GM03348 (cell line): ENCODE results near the gene DNAAF2.
A peak's percentile ranks its signal among the peaks of the same experiment; 100 is the strongest.
"Not testable (repeated sequence)": the region's sequence is repeated elsewhere in the genome, so short reads cannot be mapped to it uniquely, and the experiment has no call there.

ENCODE experiments used
- DNase-seq: peaks from one replicate; pipeline ENCODE4 v3.0.0; 2012; ENCODE audit warnings: low spot score

The DNAAF2 gene

DNA sequence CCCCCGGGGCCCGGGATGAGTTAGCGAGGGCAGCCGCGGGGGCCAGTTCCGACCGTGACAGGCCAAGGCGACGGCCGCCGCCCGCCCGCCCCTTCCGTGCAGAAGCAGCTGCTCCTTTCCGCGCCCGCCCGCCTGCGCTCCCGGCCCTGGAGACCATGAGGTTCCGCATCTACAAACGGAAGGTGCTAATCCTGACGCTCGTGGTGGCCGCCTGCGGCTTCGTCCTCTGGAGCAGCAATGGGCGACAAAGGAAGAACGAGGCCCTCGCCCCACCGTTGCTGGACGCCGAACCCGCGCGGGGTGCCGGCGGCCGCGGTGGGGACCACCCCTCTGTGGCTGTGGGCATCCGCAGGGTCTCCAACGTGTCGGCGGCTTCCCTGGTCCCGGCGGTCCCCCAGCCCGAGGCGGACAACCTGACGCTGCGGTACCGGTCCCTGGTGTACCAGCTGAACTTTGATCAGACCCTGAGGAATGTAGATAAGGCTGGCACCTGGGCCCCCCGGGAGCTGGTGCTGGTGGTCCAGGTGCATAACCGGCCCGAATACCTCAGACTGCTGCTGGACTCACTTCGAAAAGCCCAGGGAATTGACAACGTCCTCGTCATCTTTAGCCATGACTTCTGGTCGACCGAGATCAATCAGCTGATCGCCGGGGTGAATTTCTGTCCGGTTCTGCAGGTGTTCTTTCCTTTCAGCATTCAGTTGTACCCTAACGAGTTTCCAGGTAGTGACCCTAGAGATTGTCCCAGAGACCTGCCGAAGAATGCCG, 13.7 kb downstream of the DNAAF2 start:
- peak; percentile 50 for DNase-seq

DNA sequence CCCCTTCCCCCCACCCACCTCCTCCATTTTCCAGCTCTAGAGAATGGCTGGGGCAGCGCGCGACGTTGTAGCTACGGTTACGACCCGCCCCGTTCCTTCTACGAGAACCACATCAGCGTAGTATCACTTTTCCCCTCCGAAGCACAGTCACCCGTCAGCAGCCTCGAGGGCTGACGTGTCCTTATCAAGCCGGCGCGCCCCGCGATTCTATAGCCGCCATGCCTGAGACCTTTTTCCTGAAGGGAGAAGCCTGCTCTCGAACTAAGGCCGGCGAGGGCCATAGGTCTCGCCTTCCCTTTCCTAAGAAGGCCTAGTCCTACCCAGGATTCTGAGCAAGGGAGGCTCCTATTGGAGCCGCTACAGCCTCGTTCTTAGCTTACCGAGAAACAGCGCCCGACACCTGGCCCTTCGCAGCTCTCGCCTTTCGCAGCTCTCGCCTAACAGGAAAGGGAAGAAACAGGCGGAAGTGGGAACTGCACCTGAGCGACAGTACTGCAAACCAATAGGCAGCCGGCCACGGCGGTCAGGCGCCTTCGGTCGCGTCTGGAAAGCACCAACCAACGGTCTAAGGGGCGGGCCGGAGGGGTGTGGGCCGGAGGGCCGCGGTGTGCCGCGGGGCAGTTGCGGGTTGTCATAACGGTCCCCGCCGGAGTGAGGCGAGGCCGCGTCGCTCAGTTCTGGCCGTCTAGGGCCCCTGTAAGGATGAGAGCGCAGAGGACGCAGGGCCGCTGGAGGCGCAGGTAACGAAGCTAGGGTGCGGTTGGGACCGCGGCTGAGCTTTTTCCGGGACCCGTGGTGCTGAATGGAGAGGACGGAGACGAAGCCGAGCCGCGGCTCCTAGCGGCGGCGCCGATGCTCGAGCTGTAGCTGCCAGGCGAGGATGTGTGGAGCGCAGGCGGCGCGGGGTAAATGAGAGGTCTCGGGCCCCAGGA, 14.6 kb downstream of the DNAAF2 start, which contains the start of the genes MGAT2 and RPL36AL:
Gene MGAT2, plus strand, starts transcription at position 618 of the 932 bp plus-strand sequence. CDS start 470 bp downstream, outside the sequence.
Gene RPL36AL, minus strand, starts transcription at position 445 of the 932 bp plus-strand sequence. CDS start 1,522 bp downstream, outside the sequence.
- peak; percentile 99 for DNase-seq

DNA sequence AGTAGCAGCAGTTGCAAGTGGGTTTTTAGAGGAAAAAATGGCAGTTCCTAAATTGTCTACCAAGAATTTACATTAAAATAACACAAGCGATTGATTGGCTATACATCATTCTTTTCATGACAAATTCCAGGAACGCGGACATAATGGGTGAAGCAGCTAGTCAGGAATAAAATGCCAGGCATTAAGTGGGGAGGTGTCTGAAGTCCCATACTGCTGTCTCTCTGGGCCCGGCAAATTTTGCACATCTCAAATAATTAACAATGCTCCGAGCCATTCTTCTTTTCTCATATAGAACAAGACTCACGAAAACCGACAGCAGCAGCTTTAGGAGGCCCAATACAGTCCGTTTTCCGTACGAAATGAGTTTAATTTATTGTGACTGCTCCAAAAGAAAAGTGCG, 15.3 kb downstream of the DNAAF2 start:
- no peak for DNase-seq

DNA sequence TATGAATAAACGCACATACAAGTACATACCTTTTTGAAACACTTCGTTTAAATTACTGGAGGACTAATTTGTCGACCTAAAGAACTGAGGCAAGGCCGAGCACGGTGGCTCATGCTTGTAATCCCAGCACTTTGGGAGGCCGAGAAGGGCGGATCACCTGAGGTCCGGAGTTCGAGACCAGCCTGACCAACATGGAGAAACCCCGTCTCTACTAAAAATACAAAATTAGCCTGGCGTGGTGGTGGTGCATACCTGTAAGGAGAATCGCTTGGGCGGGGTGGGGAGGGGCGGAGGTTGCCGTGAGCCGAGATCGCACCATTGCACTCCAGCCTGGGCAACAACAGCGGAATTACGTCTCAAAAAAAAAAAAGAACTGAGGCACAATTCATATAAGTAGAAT, 15.8 kb downstream of the DNAAF2 start:
- DNase-seq: not testable (repeated sequence)

DNA sequence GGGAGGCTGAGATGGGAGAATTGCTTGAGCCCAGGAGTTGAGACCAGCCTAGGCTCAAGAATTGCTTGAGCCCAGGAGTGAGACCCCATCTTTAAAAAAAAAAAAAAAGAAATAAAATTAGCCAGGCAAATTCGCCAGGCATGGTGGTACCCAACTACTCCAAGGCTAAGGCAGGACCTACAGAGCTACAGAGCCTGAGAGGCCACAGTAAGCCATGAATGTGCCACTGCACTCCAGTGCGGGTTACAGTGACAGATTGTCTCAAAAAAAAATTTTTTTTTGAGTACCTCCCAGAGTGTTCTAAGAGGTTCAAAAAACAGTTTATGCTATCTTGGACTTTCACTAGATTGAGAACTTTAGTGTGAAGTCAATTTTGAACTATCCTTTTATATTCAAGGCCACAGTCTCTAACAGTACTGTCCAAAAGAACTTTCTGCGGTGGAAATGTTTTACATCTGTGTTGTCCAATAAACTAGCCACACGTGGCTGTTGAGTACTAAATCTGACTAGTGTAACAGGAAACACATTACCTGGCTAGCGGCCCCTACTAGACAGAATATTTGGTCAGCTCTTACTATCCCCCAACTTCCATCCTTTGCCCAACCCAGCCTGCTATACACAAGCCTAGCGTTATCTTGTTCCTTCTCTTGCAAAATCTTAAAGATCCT, 17.1 kb downstream of the DNAAF2 start:
- no peak for DNase-seq

DNA sequence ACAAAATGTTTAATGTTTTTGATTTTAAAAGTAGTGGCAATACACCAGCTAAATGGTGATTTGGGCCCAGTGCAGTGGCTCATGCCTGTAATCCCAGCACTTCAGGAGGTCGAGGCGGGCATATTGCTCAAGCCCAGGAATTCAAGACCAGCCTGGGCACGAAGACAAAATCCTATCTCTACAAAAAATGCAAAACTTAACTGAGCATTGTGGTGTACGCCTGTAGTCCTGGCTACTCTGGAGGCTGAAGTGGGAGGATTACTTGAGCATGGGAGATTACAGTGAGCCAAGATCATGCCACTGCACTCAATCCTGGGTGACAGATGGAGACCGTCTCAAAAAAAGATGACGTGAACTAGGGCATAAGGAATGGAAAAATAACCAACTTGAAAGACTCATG, 19.3 kb downstream of the DNAAF2 start:
- DNase-seq: no peak

DNA sequence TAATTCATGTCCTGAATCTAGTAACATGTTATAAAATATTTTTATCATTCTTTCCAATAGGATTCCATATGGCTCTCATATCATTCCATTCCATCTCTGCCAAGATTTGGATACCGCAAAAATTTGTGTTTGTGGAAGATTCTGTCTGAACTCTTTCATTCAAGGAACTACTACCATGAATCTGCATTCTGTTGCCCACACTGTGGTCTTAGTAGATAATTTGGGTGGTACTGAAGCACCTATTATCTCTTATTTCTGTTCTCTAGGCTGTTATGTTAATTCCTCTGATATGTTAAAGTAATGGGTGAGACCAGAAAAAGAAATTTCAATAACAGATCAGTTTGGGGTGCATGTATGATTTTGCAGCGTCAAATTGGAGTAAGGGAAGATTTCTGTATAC, 20.8 kb downstream of the DNAAF2 start:
- DNase-seq: no peak

DNA sequence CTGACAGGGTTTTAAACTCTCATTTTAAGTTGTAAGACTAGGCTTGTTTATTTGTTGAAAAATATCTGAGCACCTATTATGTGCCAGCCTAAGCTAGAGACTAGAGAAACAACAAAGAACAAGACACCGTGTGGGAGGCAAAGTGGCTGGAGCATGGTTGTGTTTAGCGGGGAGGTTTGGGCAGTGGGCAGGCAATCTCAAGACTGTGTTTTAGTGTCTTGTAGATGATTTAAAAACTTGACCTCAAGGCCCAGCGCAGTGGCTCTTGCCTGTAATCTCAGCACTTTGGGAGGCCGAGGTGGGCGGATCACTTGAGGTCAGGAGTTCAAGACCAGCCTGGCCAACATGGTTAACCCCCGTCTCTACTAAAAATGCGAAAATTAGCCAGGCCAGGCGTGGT, 22.4 kb downstream of the DNAAF2 start:
- no peak for DNase-seq

DNA sequence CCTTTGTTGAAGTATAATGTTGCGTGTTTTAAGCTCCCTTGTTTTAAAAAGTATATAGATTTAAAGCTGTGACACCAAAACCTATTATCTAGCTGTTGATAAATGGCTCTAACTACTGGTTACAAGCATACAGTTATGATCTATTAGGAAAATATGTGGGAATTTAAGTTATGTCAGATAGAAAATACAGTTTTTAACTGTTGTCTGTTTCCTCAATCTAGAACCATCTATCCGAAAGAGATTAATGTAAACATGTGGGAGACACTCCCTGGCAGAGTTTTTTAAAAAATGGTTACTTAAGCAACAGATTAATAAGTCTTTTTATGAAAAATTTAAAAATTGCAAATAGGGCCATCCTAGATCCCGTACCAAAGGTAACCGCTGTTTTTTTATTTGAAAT, 22.8 kb downstream of the DNAAF2 start:
- no peak for DNase-seq

DNA sequence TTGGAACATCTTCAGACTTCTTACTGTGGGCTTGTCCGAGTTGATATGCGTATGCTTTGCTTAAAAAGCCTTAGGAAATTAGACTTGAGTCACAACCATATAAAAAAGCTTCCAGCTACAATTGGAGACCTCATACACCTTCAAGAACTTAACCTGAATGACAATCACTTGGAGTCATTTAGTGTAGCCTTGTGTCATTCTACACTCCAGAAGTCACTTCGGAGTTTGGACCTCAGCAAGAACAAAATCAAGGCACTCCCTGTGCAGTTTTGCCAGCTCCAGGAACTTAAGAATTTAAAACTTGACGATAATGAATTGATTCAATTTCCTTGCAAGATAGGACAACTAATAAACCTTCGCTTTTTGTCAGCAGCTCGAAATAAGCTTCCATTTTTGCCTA, 27.5 kb downstream of the DNAAF2 start:
- no peak for DNase-seq

DNA sequence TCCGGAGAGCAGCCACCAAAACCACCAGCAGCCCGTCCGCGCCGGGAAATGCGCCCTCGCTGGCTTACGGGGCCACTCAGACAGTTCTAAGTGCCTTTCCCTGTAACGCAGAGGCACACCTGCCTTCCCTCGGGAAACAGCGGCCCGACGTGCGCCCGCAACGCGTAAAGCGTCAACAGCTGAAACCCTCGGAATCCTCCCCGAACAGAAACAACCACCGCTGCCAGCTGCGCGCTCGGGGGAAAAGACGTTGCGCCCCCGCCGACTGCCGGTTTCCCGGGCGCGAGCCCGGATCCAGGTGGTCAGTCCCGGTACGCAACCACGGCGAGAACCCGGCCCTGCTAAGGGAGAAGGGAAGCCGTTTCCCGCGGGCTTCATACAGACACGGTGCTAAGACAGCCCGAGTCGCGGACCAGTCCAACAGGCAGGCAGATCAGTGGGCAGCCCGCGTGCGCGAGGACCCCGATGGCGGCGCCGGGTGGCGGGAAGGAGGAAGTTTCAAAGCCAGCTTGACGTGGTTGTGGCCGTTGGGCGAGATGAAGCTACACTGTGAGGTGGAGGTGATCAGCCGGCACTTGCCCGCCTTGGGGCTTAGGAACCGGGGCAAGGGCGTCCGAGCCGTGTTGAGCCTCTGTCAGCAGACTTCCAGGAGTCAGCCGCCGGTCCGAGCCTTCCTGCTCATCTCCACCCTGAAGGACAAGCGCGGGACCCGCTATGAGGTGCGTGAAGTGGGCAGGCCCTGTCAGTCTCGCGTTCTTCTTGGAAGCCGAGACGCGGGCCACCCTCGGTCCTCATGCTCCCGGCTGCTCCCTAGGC, 36.4 kb downstream of the DNAAF2 start, which contains the start of gene LRR1:
Gene LRR1, plus strand, starts transcription at position 456 of the 816 bp plus-strand sequence. Its CDS starts 81 bp downstream, at position 537.
- peak; percentile 87 for DNase-seq

DNA sequence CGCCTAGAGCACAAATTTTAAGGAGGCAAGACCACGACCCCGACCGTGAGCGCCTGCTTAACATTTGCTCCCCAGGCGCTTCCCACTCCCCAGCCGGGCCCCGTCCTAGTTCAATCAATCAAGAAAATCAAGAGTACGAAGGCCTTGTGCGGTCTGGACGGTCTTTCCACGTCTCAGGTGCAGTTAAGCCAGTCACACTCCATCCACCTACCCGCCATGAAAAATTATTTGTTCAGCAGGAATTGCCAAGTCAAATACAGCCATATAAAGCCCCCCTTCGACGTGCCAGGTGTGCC, 36.9 kb downstream of the DNAAF2 start:
- peak; percentile 12 for DNase-seq

DNA sequence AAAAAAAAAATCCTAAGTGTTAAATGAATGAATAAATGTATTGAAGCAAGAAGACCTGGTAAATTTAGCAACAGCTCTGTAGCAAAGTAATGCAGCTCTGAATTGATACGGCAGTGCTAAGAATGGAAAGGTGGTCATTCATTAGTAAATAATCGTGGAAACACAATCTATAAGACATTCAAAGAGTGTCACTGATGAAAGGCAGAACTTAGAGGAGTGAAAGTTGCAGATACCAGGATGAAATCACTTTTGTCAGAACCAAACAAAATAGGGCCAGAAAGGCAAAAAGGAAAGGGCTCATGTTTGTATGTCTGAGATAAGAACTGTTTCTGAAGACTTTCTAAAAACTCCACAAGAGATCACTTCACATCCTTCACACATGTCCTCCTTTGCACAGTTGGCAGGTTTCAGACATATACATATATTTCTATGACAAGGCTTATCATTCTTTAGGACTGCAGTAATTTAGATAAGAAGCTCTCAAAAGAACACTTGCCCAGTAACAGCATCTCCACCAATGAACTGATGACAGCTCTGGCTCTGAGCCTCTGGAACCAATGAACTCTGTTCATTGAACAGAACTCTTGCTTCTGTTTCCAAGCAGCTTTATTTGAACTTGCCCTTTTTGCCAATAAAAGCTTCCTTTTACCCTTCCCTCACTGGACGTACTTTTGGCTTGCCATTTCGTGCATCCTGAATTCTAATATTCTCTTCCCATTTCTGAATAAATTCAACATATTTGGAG, 40.5 kb downstream of the DNAAF2 start:
- DNase-seq: peak; percentile 16

DNA sequence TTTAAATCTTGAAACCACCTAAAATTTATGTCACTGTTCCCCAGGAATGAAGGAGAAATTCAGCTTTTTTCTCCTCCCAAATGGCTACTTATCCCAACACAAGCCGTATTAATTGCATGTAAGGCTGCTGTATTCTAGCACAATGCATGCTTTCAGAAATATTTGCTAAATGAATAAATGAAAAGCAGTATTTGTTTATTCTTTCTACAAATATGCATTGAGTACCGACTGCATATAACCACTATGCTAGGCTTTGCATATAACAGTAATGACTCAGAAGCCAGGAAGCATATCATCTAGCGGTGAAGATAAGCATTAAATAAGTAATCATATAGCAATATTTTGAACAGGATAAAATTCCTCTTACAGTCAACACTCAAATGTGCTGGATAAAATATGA, 42.0 kb downstream of the DNAAF2 start:
- DNase-seq: no peak

DNA sequence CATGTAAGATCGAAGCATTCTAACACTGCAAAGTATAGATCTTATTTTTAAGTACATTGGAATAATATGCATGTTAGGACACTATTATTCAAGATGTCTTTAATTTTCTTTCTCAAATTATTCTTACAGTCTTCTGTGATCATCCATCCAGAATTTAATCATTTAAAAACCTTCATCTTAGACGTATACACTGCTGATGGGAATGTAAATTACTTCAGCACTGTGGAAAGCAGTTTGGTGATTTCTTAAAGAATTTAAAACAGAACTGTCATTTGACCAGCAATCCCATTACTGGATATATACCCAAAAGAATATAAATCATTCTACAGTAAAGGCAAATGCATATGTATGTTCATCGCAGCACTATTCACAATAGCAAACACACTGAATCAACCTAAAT, 45.7 kb downstream of the DNAAF2 start:
- DNase-seq: no peak

DNA sequence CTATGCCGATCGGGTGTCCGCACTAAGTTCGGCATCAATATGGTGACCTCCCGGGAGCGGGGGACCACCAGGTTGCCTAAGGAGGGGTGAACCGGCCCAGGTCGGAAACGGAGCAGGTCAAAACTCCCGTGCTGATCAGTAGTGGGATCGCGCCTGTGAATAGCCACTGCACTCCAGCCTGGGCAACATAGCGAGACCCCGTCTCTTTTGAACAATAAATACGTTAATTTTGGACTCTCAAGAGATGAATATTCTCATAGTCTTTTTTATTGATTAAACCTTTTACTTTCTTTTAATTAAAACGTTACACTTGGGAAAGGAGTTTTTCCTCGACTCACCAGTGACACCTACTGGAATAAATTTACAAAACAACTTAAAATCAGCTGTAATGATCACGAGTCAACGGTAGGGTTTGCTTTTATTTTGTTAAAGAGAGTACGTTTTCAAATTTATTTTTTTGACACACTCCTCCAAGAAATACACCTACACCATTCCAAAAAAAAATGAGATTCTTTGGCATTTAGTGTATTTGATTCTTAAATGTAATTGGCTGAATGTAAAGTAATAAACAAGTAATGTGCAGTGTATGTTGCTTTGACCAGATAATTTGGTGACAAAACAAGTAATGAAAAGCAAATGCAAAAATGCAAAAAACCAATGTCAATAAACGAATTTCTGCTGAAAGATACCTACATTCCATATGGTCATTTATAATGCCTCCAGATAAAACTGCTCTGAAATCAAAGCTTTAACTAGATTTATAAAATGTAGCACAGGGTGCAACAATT, 48.2 kb downstream of the DNAAF2 start:
- DNase-seq: peak; percentile 65

DNA sequence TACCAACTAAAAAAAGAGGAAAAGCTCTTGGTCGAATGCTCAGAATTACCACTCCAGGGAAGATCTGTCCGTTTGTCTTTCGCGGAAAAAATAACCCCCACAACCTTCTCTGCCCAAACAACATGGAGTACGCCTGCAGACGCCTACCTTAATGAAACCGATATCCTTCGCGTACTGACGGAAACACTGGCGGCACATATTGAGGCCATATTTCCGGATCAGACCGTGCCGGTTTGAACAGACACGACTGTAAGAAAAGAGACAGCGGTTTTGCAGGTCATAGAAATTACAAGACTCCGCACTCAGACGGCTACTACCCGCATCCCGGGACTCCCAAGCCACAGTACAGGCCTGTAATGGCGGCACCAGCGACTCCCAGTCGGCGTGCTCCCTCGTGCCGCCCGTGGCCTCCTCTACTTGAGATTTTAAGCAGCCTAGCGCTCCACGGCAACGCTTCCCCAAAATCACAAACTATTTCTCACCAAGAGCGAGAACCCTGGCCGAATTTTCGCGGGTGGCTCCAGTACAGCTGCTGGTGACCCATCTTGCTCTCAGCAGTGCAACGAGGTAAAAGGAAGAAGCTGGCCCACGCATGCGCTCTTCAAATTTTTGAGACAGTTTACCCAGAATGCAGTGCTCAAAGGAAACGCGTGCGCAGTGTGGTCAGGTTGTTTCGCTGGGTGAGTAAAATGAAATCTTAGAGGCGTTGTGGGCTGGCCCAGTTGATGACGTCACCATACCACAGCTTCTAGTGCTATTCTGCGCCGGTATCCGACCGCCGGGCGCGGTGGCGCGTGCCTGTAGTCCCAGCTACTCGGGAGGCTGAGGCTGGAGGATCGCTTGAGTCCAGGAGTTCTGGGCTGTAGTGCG, 49.0 kb downstream of the DNAAF2 start, which contains the start of gene RPS29:
Gene RPS29, minus strand, starts transcription at position 578 of the 870 bp plus-strand sequence. Its CDS starts 34 bp downstream, at position 544.
- peak; percentile 96 for DNase-seq

DNA sequence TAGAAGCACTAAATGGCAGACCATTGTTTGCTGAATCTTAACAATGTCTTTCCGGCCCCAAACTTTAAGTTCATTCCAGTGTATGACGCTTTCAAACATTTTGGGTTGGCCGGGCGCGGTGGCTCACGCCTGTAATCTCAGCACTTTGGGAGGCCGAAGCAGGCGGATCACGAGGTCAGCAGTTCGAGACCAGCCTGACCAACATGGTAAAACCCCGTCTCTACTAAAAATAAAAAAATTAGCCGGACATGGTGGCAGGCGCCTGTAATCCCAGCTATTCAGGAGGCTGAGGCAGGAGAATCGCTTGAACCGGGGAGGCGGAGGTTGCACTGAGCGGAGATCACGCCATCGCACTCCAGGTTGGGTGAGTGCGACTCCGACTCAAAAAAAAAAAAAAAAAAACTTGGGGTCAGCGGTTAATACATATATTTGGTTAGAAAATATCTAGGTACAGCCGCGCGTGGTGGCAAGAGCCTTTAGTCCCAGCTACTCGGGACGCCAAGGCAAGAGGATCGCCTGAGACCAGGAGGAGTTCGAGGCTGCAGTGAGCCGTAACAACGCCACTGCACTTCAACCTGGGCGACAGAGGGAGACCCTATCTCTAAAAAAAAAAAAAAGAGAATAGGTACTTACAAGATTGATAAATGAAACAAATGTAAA, 49.9 kb downstream of the DNAAF2 start:
- not testable (repeated sequence) for DNase-seq
